Measurements from ENCODE around the gene FETUB. TPM values are rescaled to one million over a fixed set of nuclear protein-coding genes. Genes with fewer than 3 reads are reported as not detected.
A peak's percentile ranks its signal among the peaks of the same experiment; 100 is the strongest.
"Not testable (repeated sequence)": the region's sequence is repeated elsewhere in the genome, so short reads cannot be mapped to it uniquely, and the experiment has no call there.

FETUB gene
- polyA plus RNA-seq, 3 donors = 0.09 to 0.92 (median 0.31) TPM

GRCh38 chr3:186653984-186654383 is 13.8 kb downstream of the FETUB start:
- no peak for DNase-seq (ENCODE audit: extremely low read depth in 1 of 11, low read depth in 9 of 11, low spot score in 4 of 11)

- no peak for DNase-seq (ENCODE audit: extremely low read depth in 1 of 11, low read depth in 9 of 11, low spot score in 4 of 11)
Observed at GRCh38 chr3:186663361-186664118, 23.3 kb downstream of the FETUB start.

- DNase-seq (ENCODE audit: extremely low read depth in 1 of 11, low read depth in 9 of 11, low spot score in 4 of 11) = no peak
Observed at GRCh38 chr3:186664119-186664495, 23.9 kb downstream of the FETUB start.

GRCh38 chr3:186664506-186664905 is 24.3 kb downstream of the FETUB start:
- DNase-seq (ENCODE audit: extremely low read depth in 1 of 11, low read depth in 9 of 11, low spot score in 4 of 11) = no peak

- DNase-seq (ENCODE audit: extremely low read depth in 1 of 11, low read depth in 9 of 11, low spot score in 4 of 11) = peak in 2 of 11 donors; percentile 9 to 50
Observed at GRCh38 chr3:186665625-186666188, 25.5 kb downstream of the FETUB start, which contains the start of gene HRG. Gene HRG (plus strand): TSS chr3:186666014. CDS start chr3:186666032, 18 bp downstream.

- no peak for DNase-seq (ENCODE audit: extremely low read depth in 1 of 11, low read depth in 9 of 11, low spot score in 4 of 11)
Observed at GRCh38 chr3:186668426-186668825, 28.2 kb downstream of the FETUB start.

GRCh38 chr3:186669378-186670084 is 29.3 kb downstream of the FETUB start:
- DNase-seq (ENCODE audit: extremely low read depth in 1 of 11, low read depth in 9 of 11, low spot score in 4 of 11) = no peak

- DNase-seq (ENCODE audit: extremely low read depth in 1 of 11, low read depth in 9 of 11, low spot score in 4 of 11) = no peak
Observed at GRCh38 chr3:186670155-186670554, 30.0 kb downstream of the FETUB start.

GRCh38 chr3:186671051-186671450 is 30.9 kb downstream of the FETUB start:
- no peak for DNase-seq (ENCODE audit: extremely low read depth in 1 of 11, low read depth in 9 of 11, low spot score in 4 of 11)

- DNase-seq (ENCODE audit: extremely low read depth in 1 of 11, low read depth in 9 of 11, low spot score in 4 of 11) = no peak
Observed at GRCh38 chr3:186678604-186679003, 38.4 kb downstream of the FETUB start.

GRCh38 chr3:186679151-186679550 is 39.0 kb downstream of the FETUB start:
- no peak for DNase-seq (ENCODE audit: extremely low read depth in 1 of 11, low read depth in 9 of 11, low spot score in 4 of 11)

GRCh38 chr3:186680869-186681268 is 40.7 kb downstream of the FETUB start:
- no peak for DNase-seq (ENCODE audit: extremely low read depth in 1 of 11, low read depth in 9 of 11, low spot score in 4 of 11)

GRCh38 chr3:186682812-186683211 is 42.6 kb downstream of the FETUB start:
- DNase-seq (ENCODE audit: extremely low read depth in 1 of 11, low read depth in 9 of 11, low spot score in 4 of 11) = no peak

- no peak for DNase-seq (ENCODE audit: extremely low read depth in 1 of 11, low read depth in 9 of 11, low spot score in 4 of 11)
Observed at GRCh38 chr3:186683979-186684378, 43.8 kb downstream of the FETUB start.

GRCh38 chr3:186686475-186686874 is 46.3 kb downstream of the FETUB start:
- DNase-seq (ENCODE audit: extremely low read depth in 1 of 11, low read depth in 9 of 11, low spot score in 4 of 11) = not testable (repeated sequence)

- no peak for DNase-seq (ENCODE audit: extremely low read depth in 1 of 11, low read depth in 9 of 11, low spot score in 4 of 11)
Observed at GRCh38 chr3:186687120-186687651, 47.0 kb downstream of the FETUB start.

GRCh38 chr3:186690304-186690703 is 50.1 kb downstream of the FETUB start:
- not testable (repeated sequence) for DNase-seq (ENCODE audit: extremely low read depth in 1 of 11, low read depth in 9 of 11, low spot score in 4 of 11)

- DNase-seq (ENCODE audit: extremely low read depth in 1 of 11, low read depth in 9 of 11, low spot score in 4 of 11) = no peak
Observed at GRCh38 chr3:186691676-186692075, 51.5 kb downstream of the FETUB start.

GRCh38 chr3:186693843-186694242 is 53.6 kb downstream of the FETUB start:
- peak in 1 of 11 donors; percentile 4 for DNase-seq (ENCODE audit: extremely low read depth in 1 of 11, low read depth in 9 of 11, low spot score in 4 of 11)
